ENCODE data around the gene ADCY1. TPM values are rescaled to one million over a fixed set of nuclear protein-coding genes. Genes with fewer than 3 reads are reported as not detected.

Gene ADCY1
- total RNA-seq, 1 donor from 2014 or later, result 6.6 TPM

DNA sequence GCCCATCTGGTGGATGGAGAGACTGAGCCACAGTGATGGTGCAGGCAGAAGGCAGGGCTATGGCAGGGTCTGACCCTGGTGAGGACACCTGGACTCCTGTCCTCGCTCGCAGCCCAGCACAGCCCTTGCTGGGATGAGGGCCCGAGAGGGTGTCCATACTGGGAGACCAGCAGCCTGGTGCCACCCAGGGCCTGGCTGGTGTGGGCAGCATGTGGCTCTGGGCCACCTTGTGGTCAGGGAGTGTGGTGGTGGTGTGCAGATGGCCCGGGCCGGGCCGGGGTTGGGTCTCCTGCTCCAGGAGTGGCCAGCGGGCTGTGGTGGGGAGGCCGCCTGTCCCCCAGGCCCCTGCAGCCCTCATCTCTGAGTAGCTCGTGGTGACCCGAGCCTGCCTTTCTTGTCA, 14.9 kb downstream of the ADCY1 start:
- no peak for DNase-seq (ENCODE audit: low read depth)
- no peak for TF ChIP-seq CTCF (IDR thresholded peaks at IDR 0.05; ENCODE audit: insufficient read depth, low read length, poor library complexity, severe bottlenecking)
- Histone ChIP-seq H3K27me3 (ENCODE audit: control insufficient read depth, insufficient read depth, low read length) (peaks cover 2% of the 10 kb centered on the region), H3K36me3 (ENCODE audit: control insufficient read depth, insufficient read depth, low read length) (no peaks in the 10 kb centered on the region), H3K4me3 (ENCODE audit: low read depth, low read length) (no peak overlapping the region)

DNA sequence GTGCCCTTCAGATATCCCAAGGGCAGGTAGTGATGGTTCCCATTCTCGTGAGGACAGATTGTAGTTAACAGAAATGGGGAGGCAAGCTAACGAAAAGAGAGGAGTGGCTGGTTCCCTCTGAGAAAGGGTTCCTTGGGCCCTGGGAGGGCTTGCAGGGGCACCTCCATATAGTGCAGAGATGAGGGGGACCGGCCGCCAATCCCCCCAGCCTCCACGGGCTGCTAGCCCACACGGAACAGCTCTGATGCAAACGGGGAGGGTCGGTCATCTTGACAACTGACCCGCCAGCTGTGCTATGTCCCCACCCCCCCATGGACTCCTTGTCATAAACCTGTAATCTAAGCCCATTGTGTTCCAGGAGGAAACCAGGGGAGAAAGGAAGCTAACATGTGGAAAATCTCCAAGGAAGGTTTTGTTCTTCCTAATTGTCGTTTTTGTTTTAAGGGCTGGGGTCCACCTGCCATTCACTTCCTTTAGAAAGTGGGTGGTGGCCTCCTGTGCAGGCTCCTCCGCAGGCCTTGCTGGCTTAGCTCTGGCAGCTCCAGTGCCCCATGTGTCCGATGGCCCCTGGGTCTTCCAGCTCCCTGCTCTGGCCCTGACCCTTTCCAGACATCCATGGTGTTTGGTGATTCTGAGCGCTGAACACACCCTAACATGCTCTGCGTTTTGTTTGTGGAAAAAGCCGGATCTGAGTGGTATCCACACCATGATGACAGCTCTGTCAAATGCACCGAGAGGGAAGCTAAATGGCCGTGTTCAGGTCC, 15.9 kb downstream of the ADCY1 start:
- Histone ChIP-seq H3K27me3 (ENCODE audit: control insufficient read depth, insufficient read depth, low read length) (peaks cover 2% of the 10 kb centered on the region), H3K4me3 (ENCODE audit: low read depth, low read length) (no peak overlapping the region)
- no peak for DNase-seq (ENCODE audit: low read depth)

DNA sequence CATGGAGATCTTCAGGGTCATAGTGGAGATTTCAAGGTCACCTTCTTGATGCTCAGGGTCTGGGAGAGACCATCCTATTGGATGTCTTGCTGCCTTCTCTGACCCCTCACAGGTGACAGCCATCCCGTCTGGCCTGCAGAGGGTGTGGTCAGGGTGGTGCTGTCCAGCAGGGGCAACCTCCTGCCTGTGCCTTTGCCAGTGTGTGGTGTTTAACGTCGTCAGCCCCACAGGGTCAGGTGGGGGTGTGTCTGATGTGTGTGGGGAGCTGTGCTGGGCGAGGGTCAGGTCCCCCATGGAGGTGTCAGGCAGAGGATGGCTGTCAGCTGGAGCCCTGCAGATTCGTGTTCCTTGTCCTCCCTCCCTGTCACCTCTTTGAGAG, 16.5 kb downstream of the ADCY1 start:
- no peak for DNase-seq (ENCODE audit: low read depth)
- TF ChIP-seq CTCF (IDR thresholded peaks at IDR 0.05; ENCODE audit: insufficient read depth, low read length, poor library complexity, severe bottlenecking), result no peak
- H3K36me3 ChIP-seq (ENCODE audit: control insufficient read depth, insufficient read depth, low read length), result no peaks in the 10 kb centered on the region
- H3K4me3 ChIP-seq (ENCODE audit: low read depth, low read length), result no peak overlapping the region
- peaks cover 2% of the 10 kb centered on the region for H3K27me3 ChIP-seq (ENCODE audit: control insufficient read depth, insufficient read depth, low read length)

More for the DNA sequence above, 15.9 kb downstream of the ADCY1 start:
- TF ChIP-seq CTCF (IDR thresholded peaks at IDR 0.05; ENCODE audit: insufficient read depth, low read length, poor library complexity, severe bottlenecking), result no peak
- no peaks in the 10 kb centered on the region for H3K36me3 ChIP-seq (ENCODE audit: control insufficient read depth, insufficient read depth, low read length)

DNA sequence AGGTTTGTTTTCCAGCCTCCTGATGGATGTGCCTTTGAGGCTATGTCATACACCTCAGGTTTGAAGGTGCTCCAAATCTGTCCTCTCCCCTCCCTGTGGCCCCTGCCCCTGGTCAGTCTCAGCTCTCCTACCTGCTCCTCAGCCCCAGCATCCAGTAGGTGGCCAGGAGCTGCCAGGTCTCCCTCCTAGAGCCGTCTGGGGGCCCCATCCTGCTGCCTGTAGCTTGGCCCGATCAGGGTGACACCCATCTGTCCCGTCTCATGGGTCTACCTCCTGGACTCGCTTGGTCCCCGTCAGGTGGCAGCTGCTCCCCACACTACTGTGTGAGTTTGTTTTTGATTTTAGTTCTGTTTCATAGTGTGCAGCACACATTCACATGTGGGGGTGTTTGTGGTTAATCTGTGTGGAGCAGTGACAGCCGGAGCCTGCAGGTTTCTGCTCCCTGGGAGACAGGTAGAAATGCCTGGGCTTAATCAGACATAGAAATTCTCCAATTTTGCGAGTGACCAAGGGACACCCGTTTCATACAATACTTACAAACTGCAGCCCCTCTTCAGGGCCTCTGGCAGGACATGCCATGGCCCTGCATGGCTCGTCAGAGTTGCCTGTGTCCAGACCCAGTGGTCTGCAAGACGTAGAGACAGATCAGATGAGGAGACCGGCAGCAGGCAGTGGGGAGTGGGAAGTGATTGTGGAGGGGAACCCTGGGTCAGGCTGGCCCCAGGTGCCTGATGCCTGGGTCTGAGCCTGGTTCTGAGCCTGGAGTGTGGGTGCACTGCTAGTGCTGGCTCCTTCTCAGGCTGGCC, 17.1 kb downstream of the ADCY1 start:
- no peak for DNase-seq (ENCODE audit: low read depth)
- no peak for TF ChIP-seq CTCF (IDR thresholded peaks at IDR 0.05; ENCODE audit: insufficient read depth, low read length, poor library complexity, severe bottlenecking)
- Histone ChIP-seq H3K27me3 (ENCODE audit: control insufficient read depth, insufficient read depth, low read length) (peaks cover 2% of the 10 kb centered on the region), H3K36me3 (ENCODE audit: control insufficient read depth, insufficient read depth, low read length) (no peaks in the 10 kb centered on the region), H3K4me3 (ENCODE audit: low read depth, low read length) (no peak overlapping the region)

- Histone ChIP-seq H3K27me3 (ENCODE audit: control insufficient read depth, insufficient read depth, low read length) (peaks cover 2% of the 10 kb centered on the region), H3K4me3 (ENCODE audit: low read depth, low read length) (no peak overlapping the region), H3K36me3 (ENCODE audit: control insufficient read depth, insufficient read depth, low read length) (no peaks in the 10 kb centered on the region)
- no peak for TF ChIP-seq CTCF (IDR thresholded peaks at IDR 0.05; ENCODE audit: insufficient read depth, low read length, poor library complexity, severe bottlenecking)
- DNase-seq (ENCODE audit: low read depth), result no peak
Measured at GRCh38 chr7:45592230-45592991, 18.2 kb downstream of the ADCY1 start.
